GM12878 (cell line): ENCODE measurements around the gene LPAR3. TPM values are rescaled to one million over a fixed set of nuclear protein-coding genes. Genes with fewer than 3 reads are reported as not detected.

Experiments used
- BRCA1 ChIP-seq: IDR thresholded peaks from 2 replicates; pipeline ENCODE4 v1.6.1; 2011; ENCODE audit warnings: low read depth, low read length, improper control_type of control experiment
- CHD1 ChIP-seq: IDR thresholded peaks from 2 replicates; pipeline ENCODE4 v1.6.1; 2012; ENCODE audit warnings: low read depth, low read length, improper control_type of control experiment
- CHD2 ChIP-seq: IDR thresholded peaks from 2 replicates; pipeline ENCODE4 v1.6.1; 2011; ENCODE audit warnings: low read depth, low read length, improper control_type of control experiment, borderline replicate concordance
- ESRRA ChIP-seq: IDR thresholded peaks from 2 replicates; pipeline ENCODE4 v1.6.1; 2012; ENCODE audit warnings: mild to moderate bottlenecking, low read length, improper control_type of control experiment
- IRF4 ChIP-seq: IDR thresholded peaks from 2 replicates; pipeline ENCODE4 v1.6.1; 2011; ENCODE audit warnings: low read depth, low read length
- IRF5 ChIP-seq: fragments of 450-650 bp; IDR thresholded peaks from 2 replicates; pipeline ENCODE4 v1.6.1; 2017; ENCODE audit warnings: borderline replicate concordance
- NFXL1 ChIP-seq: fragments of 450-650 bp; IDR thresholded peaks from 2 replicates; pipeline ENCODE4 v1.6.1; 2017; ENCODE audit warnings: antibody characterized with exemption, mild to moderate bottlenecking, borderline replicate concordance
- POLR2AphosphoS5 ChIP-seq: IDR thresholded peaks from 2 replicates; pipeline ENCODE4 v1.6.1; 2011; ENCODE audit warnings: mild to moderate bottlenecking, low read length, inconsistent platforms
- POU2F2 ChIP-seq: IDR thresholded peaks from 3 replicates; pipeline ENCODE4 v1.6.1; 2011; ENCODE audit warnings: low read depth, mild to moderate bottlenecking, low read length, borderline replicate concordance
- SIX5 ChIP-seq: IDR thresholded peaks from 2 replicates; pipeline ENCODE4 v1.6.1; 2011; ENCODE audit warnings: mild to moderate bottlenecking, low read depth, low read length, moderate library complexity; ENCODE audit not compliant: severe bottlenecking
- SPI1 ChIP-seq: IDR thresholded peaks from 2 replicates; pipeline ENCODE4 v1.6.1; 2011; ENCODE audit warnings: low read depth, mild to moderate bottlenecking, low read length, moderate library complexity, borderline replicate concordance; ENCODE audit not compliant: insufficient read depth
- SUPT20H ChIP-seq: IDR thresholded peaks from 2 replicates; pipeline ENCODE4 v1.6.1; 2011; ENCODE audit warnings: low read depth, mild to moderate bottlenecking, low read length, moderate library complexity, borderline replicate concordance; ENCODE audit not compliant: control insufficient read depth
- ZNF687 ChIP-seq: fragments of 450-650 bp; IDR thresholded peaks from 2 replicates; pipeline ENCODE4 v1.6.1; 2017; ENCODE audit warnings: mild to moderate bottlenecking, moderate library complexity
- polyA plus RNA-seq, 11 experiments: library from polyadenylated mRNA; depleted of rRNA in 4 of 11; unstranded in 6 of 11; stranded (reverse) in 5 of 11; fragments of >200 nt; fragmentation: Nextera tagmentation in 4 of 11; fragmentation: Illumina TruSeq in 1 of 11; extraction: Ambion mirVana in 4 of 11; extraction: Trizol in 1 of 11; gene quantifications; 1 replicate in 1 of 11; 2 replicates in 10 of 11; pipeline versions ENCODE4 v1.2.1 to v1.2.3, GENCODE V29; 2011 to 2016; ENCODE audit warnings: inconsistent platforms in 2 of 11, missing spikeins in 2 of 11, low read depth in 1 of 11
- total RNA-seq, 4 experiments: library from RNA; depleted of rRNA in 3 of 4; stranded (reverse); fragments of >200 nt in 3 of 4; fragmentation: Illumina TruSeq in 1 of 4; extraction: Trizol in 1 of 4; gene quantifications; 2 replicates each; pipeline versions ENCODE4 v1.2.1 to v1.2.3, GENCODE V29; 2013 to 2021

The LPAR3 gene
- total and polyA plus RNA-seq, 10 of the 15 experiments (the other 5 are each of a cell fraction or from before 2014, with no cell fraction given): 0.03 to 0.31 (median 0.09) TPM; not detected in 3

GRCh38 chr1:84836145-84836544 is 56.9 kb downstream of the LPAR3 start (continued):
- TF ChIP-seq IRF4: no peak
- TF ChIP-seq IRF5: no peak
- no peak for TF ChIP-seq ESRRA
- TF ChIP-seq POU2F2: no peak
- TF ChIP-seq NFXL1: no peak
- TF ChIP-seq POLR2AphosphoS5: no peak
- TF ChIP-seq SPI1: no peak
- TF ChIP-seq BRCA1: no peak
- TF ChIP-seq SIX5: no peak
- no peak for TF ChIP-seq SUPT20H
- TF ChIP-seq CHD2: no peak
- no peak for TF ChIP-seq ZNF687
- TF ChIP-seq CHD1: no peak
